Trophoblast cell (in vitro differentiated cells and primary cell): ENCODE measurements around the gene PLCG1.

Experiments
- DNase-seq, 2 donors: peaks; one replicate each; pipeline ENCODE4 v3.0.0-alpha.2; 2016
- H2AFZ ChIP-seq: 2 replicates; pipeline ENCODE4 v1.6.1; 2013; ENCODE audit warnings: low read length, moderate library complexity, mild to moderate bottlenecking; ENCODE audit not compliant: insufficient read depth, poor library complexity
- H2AK5ac ChIP-seq: 2 replicates; pipeline ENCODE4 v1.6.1; 2013; ENCODE audit warnings: mild to moderate bottlenecking, low read length
- H2BK120ac ChIP-seq: 2 replicates; pipeline ENCODE4 v1.6.1; 2013; ENCODE audit warnings: low read length, mild to moderate bottlenecking, moderate library complexity; ENCODE audit not compliant: insufficient read depth, poor library complexity
- H2BK12ac ChIP-seq: 2 replicates; pipeline ENCODE4 v1.6.1; 2013; ENCODE audit warnings: mild to moderate bottlenecking, low read length, moderate library complexity
- H2BK5ac ChIP-seq: 2 replicates; pipeline ENCODE4 v1.6.1; 2013; ENCODE audit warnings: low read length, low read depth, moderate library complexity, mild to moderate bottlenecking; ENCODE audit not compliant: poor library complexity
- H3K14ac ChIP-seq: 2 replicates; pipeline ENCODE4 v1.6.1; 2013; ENCODE audit warnings: mild to moderate bottlenecking, low read length
- H3K18ac ChIP-seq: 2 replicates; pipeline ENCODE4 v1.6.1; 2013; ENCODE audit warnings: mild to moderate bottlenecking, low read length
- H3K23ac ChIP-seq: 2 replicates; pipeline ENCODE4 v1.6.1; 2013; ENCODE audit warnings: low read length
- H3K27ac ChIP-seq: 2 replicates; pipeline ENCODE4 v1.5.1; 2013; ENCODE audit warnings: low read depth, mild to moderate bottlenecking, inconsistent platforms, low read length, moderate library complexity
- H3K27me3 ChIP-seq: 2 replicates; pipeline ENCODE4 v1.6.1; 2013; ENCODE audit warnings: inconsistent platforms, mild to moderate bottlenecking, low read length, moderate library complexity; ENCODE audit not compliant: insufficient read depth
- H3K36me3 ChIP-seq, 2 experiments: 1 replicate in 1 of 2; 2 replicates in 1 of 2; pipeline ENCODE4 v1.6.1; 2013; ENCODE audit warnings: low read length in 2 of 2, mild to moderate bottlenecking in 2 of 2, moderate library complexity in 1 of 2; ENCODE audit not compliant: insufficient read depth in 2 of 2, control insufficient read depth in 1 of 2
- H3K4ac ChIP-seq: 2 replicates; pipeline ENCODE4 v1.6.1; 2013; ENCODE audit warnings: low read depth, mild to moderate bottlenecking, low read length, moderate library complexity
- H3K4me1 ChIP-seq, 2 experiments: 1 replicate in 1 of 2; 2 replicates in 1 of 2; pipeline ENCODE4 v1.6.1; 2013; ENCODE audit warnings: low read length in 2 of 2, mild to moderate bottlenecking in 2 of 2, moderate library complexity in 1 of 2; ENCODE audit not compliant: insufficient read depth in 2 of 2, control insufficient read depth in 1 of 2
- H3K4me2 ChIP-seq: 2 replicates; pipeline ENCODE4 v1.6.1; 2013; ENCODE audit warnings: inconsistent platforms, mild to moderate bottlenecking, low read length, moderate library complexity
- H3K4me3 ChIP-seq: 2 replicates; pipeline ENCODE4 v1.5.1; 2013; ENCODE audit warnings: mild to moderate bottlenecking, low read depth, low read length, inconsistent platforms
- H3K79me1 ChIP-seq: one replicate; pipeline ENCODE4 v1.6.1; 2013; ENCODE audit warnings: low read length
- H3K79me2 ChIP-seq: 2 replicates; pipeline ENCODE4 v1.6.1; 2013; ENCODE audit warnings: low read length, mild to moderate bottlenecking; ENCODE audit not compliant: control insufficient read depth, insufficient read depth, poor library complexity
- H3K9ac ChIP-seq: 2 replicates; pipeline ENCODE4 v1.6.1; 2013; ENCODE audit warnings: mild to moderate bottlenecking, low read length
- H3K9me3 ChIP-seq: 2 replicates; pipeline ENCODE4 v1.6.1; 2013; ENCODE audit warnings: low read depth, mild to moderate bottlenecking, control low read depth, inconsistent platforms, low read length; ENCODE audit not compliant: insufficient read depth
- H4K12ac ChIP-seq: 2 replicates; pipeline ENCODE4 v1.6.1; 2013; ENCODE audit warnings: low read depth, mild to moderate bottlenecking, low read length, moderate library complexity
- H4K8ac ChIP-seq: 2 replicates; pipeline ENCODE4 v1.6.1; 2013; ENCODE audit warnings: low read depth, mild to moderate bottlenecking, low read length, moderate library complexity
- H4K91ac ChIP-seq: one replicate; pipeline ENCODE4 v1.6.1; 2013; ENCODE audit warnings: low read depth, mild to moderate bottlenecking, low read length, moderate library complexity
- WGBS: extraction: QIAGEN DNeasy Blood & Tissue Kit; methylation state at CpG from one replicate; pipeline ENCODE4 v1.1.7; 2013; ENCODE audit warnings: missing lambda C conversion rate; ENCODE audit not compliant: insufficient read length, insufficient coverage; ENCODE audit errors: extremely low coverage; 5-methylcytosine and 5-hydroxymethylcytosine counted together

The PLCG1 gene

DNA sequence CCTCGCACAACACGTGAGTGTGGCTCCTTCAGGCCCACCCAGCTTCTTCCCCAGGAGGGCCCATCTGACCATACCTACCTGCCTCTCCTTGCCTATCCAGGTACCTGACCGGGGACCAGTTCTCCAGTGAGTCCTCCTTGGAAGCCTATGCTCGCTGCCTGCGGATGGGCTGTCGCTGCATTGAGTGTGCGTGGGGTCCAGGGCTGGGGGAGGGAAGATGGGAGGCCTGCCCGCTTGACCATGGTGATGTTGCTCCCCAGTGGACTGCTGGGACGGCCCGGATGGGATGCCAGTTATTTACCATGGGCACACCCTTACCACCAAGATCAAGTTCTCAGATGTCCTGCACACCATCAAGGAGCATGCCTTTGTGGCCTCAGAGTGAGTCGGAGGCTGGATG is 26.5 kb downstream of the PLCG1 start:
- Histone ChIP-seq H3K14ac (no peak overlapping the region), H4K12ac (no peak overlapping the region), H3K27me3 (no peaks in the 10 kb centered on the region), H3K4me3 (no peak overlapping the region), H2BK120ac (no peak overlapping the region), H3K18ac (no peak overlapping the region), H4K8ac (no peak overlapping the region), H3K79me2 (no peaks in the 10 kb centered on the region), H3K23ac (no peak overlapping the region), H3K4ac (no peak overlapping the region), H3K27ac (no peak overlapping the region), H2BK12ac (no peak overlapping the region), H3K9me3 (no peaks in the 10 kb centered on the region), H2BK5ac (no peak overlapping the region), H3K9ac (no peak overlapping the region), H3K36me3 (peaks cover 84 to 88% of the 10 kb centered on the region in 2 experiments), H3K4me2 (no peak overlapping the region), H3K79me1 (no peaks in the 10 kb centered on the region), H2AFZ (no peak overlapping the region), H4K91ac (no peak overlapping the region), H3K4me1 (peaks cover 15% of the 10 kb centered on the region in 2 experiments), H2AK5ac (no peak overlapping the region)
- no CpG with 5 or more reads among the region's 11 CpGs for WGBS
- DNase-seq, result no peak

DNA sequence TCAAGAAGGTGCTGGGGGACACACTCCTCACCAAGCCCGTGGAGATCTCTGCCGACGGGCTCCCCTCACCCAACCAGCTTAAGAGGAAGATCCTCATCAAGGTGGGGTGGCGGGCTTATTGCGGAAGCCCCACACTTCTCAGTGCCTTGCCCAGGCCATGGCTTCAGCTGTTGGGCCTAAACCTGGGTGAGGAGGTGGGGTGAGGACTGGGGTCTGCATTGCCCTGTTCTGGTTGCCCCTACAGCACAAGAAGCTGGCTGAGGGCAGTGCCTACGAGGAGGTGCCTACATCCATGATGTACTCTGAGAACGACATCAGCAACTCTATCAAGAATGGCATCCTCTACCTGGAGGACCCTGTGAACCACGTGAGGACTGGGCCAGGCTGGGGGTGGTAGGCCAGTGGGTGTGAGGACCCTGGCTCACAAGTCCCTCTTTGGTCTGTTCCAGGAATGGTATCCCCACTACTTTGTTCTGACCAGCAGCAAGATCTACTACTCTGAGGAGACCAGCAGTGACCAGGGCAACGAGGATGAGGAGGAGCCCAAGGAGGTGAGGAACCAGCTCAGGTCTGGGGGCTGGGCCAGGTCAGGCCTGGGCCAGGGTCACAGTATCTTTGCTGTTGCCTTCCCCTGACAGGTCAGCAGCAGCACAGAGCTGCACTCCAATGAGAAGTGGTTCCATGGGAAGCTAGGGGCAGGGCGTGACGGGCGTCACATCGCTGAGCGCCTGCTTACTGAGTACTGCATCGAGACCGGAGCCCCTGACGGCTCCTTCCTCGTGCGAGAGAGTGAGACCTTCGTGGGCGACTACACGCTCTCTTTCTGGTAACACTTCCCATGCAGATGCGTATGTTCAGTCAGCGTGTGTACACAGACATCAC is 27.9 kb downstream of the PLCG1 start:
- no peak overlapping the region for H3K23ac ChIP-seq
- no peaks in the 10 kb centered on the region for H3K9me3 ChIP-seq
- no peak overlapping the region for H2AK5ac ChIP-seq
- H3K4me1 ChIP-seq, result peaks cover under 1% of the 10 kb centered on the region in 2 experiments
- no peak overlapping the region for H3K4me3 ChIP-seq
- no peak overlapping the region for H4K12ac ChIP-seq
- H3K18ac ChIP-seq, result no peak overlapping the region
- H3K36me3 ChIP-seq, result peaks cover 93% of the 10 kb centered on the region in 2 experiments
- no peaks in the 10 kb centered on the region for H3K79me2 ChIP-seq
- no peak overlapping the region for H2AFZ ChIP-seq
- H4K8ac ChIP-seq, result no peak overlapping the region
- no peak overlapping the region for H3K4ac ChIP-seq
- no peak overlapping the region for H2BK5ac ChIP-seq
- H3K4me2 ChIP-seq, result no peak overlapping the region
- WGBS, result no CpG with 5 or more reads among the region's 24 CpGs
- no peak overlapping the region for H2BK120ac ChIP-seq
- H3K79me1 ChIP-seq, result no peaks in the 10 kb centered on the region
- no peak overlapping the region for H3K9ac ChIP-seq
- H3K27ac ChIP-seq, result no peak overlapping the region
- H3K27me3 ChIP-seq, result no peaks in the 10 kb centered on the region
- DNase-seq, result no peak
- no peak overlapping the region for H4K91ac ChIP-seq
- H2BK12ac ChIP-seq, result no peak overlapping the region
- no peak overlapping the region for H3K14ac ChIP-seq

DNA sequence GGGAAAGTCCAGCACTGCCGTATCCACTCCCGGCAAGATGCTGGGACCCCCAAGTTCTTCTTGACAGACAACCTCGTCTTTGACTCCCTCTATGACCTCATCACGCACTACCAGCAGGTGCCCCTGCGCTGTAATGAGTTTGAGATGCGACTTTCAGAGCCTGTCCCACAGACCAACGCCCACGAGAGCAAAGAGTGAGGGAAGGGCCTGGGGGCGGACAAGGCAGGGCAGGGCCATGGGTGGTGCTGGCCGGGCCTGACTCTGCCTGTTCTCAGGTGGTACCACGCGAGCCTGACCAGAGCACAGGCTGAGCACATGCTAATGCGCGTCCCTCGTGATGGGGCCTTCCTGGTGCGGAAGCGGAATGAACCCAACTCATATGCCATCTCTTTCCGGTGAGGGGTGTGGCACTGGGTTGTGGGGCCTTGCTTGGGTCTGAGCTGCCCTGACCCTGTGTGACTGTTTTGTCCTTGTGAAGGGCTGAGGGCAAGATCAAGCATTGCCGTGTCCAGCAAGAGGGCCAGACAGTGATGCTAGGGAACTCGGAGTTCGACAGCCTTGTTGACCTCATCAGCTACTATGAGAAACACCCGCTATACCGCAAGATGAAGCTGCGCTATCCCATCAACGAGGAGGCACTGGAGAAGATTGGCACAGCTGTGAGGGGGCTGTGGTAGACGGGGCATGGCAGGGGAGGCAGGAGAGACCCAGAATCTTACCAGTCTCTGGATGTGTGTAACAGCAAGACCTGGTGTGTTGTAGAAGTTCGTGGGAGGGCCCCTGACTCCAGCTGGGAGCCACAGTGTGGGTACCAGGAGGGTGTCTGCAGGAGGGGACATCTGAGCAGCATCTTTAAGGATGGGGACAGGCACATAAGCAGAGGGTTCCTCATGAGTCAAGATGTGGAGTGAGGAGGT is 29.1 kb downstream of the PLCG1 start:
- H4K8ac ChIP-seq, result no peak overlapping the region
- no peak overlapping the region for H2BK120ac ChIP-seq
- no peak overlapping the region for H3K23ac ChIP-seq
- WGBS, result no CpG with 5 or more reads among the region's 27 CpGs
- H2AFZ ChIP-seq, result no peak overlapping the region
- no peaks in the 10 kb centered on the region for H3K27me3 ChIP-seq
- H3K4me1 ChIP-seq, result no peaks in the 10 kb centered on the region
- no peak overlapping the region for H4K91ac ChIP-seq
- no peak overlapping the region for H2BK5ac ChIP-seq
- H3K18ac ChIP-seq, result no peak overlapping the region
- H3K9ac ChIP-seq, result no peak overlapping the region
- H3K79me2 ChIP-seq, result no peaks in the 10 kb centered on the region
- H3K4me3 ChIP-seq, result no peak overlapping the region
- H3K79me1 ChIP-seq, result no peaks in the 10 kb centered on the region
- no peaks in the 10 kb centered on the region for H3K9me3 ChIP-seq
- no peak overlapping the region for H3K4me2 ChIP-seq
- no peak overlapping the region for H2AK5ac ChIP-seq
- H3K14ac ChIP-seq, result no peak overlapping the region
- no peak overlapping the region for H3K4ac ChIP-seq
- no peak overlapping the region for H2BK12ac ChIP-seq
- peaks cover 94 to 96% of the 10 kb centered on the region in 2 experiments for H3K36me3 ChIP-seq
- H4K12ac ChIP-seq, result no peak overlapping the region
- no peak overlapping the region for H3K27ac ChIP-seq
- DNase-seq, result no peak

DNA sequence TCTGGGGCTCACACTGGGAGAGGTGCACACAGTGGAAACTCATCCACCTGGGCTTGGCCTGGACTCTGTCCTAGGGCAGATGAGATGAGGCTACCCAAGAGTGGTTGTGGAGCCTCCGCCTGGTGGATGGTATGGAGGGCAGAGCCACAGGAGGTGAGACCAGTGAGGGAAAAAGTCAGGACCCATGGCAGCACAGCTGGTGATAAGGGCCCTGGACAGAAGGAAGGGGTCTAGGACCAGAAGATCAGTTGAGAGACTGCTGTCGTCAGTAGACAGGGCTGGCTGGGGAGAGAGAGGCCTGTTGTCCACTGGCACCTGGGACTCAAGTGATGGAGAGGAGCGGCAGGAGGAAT is 29.8 kb downstream of the PLCG1 start:
- Histone ChIP-seq H3K27me3 (no peaks in the 10 kb centered on the region), H3K4me3 (no peak overlapping the region), H3K27ac (no peak overlapping the region), H3K4ac (no peak overlapping the region), H3K18ac (no peak overlapping the region), H2AFZ (no peak overlapping the region), H2BK12ac (no peak overlapping the region), H3K23ac (no peak overlapping the region), H2BK120ac (no peak overlapping the region), H3K9me3 (no peaks in the 10 kb centered on the region), H3K36me3 (peaks cover 96 to 97% of the 10 kb centered on the region in 2 experiments), H3K79me2 (no peaks in the 10 kb centered on the region), H4K8ac (no peak overlapping the region), H3K14ac (no peak overlapping the region), H4K12ac (no peak overlapping the region), H3K9ac (no peak overlapping the region), H3K4me1 (no peaks in the 10 kb centered on the region), H2AK5ac (no peak overlapping the region), H2BK5ac (no peak overlapping the region), H3K4me2 (no peak overlapping the region), H3K79me1 (no peaks in the 10 kb centered on the region), H4K91ac (no peak overlapping the region)
- no peak for DNase-seq
- WGBS, result no CpG with 5 or more reads among the region's 3 CpGs
